ENCODE data around the gene ELP1.
"Not testable (repeated sequence)": the region's sequence is repeated elsewhere in the genome, so short reads cannot be mapped to it uniquely, and the experiment has no call there.

Gene ELP1

GRCh38 chr9:108921200-108921599, 12.7 kb downstream of the ELP1 start:
- DNase-seq, result no peak

GRCh38 chr9:108920401-108920800, 13.5 kb downstream of the ELP1 start:
- DNase-seq, result not testable (repeated sequence)

- no peak for DNase-seq
Observed at GRCh38 chr9:108919517-108919916, 14.4 kb downstream of the ELP1 start.

- no peak for DNase-seq
Observed at GRCh38 chr9:108913391-108913790, 20.5 kb downstream of the ELP1 start.

- no peak for DNase-seq
Observed at GRCh38 chr9:108911820-108912219, 22.1 kb downstream of the ELP1 start.

GRCh38 chr9:108910914-108911313, 23.0 kb downstream of the ELP1 start:
- DNase-seq, result no peak

- DNase-seq, result no peak
Observed at GRCh38 chr9:108910402-108910801, 23.5 kb downstream of the ELP1 start.

- no peak for DNase-seq
Observed at GRCh38 chr9:108905494-108905893, 28.4 kb downstream of the ELP1 start.

GRCh38 chr9:108904161-108904560, 29.8 kb downstream of the ELP1 start:
- DNase-seq, result no peak

GRCh38 chr9:108903420-108904103, 30.4 kb downstream of the ELP1 start:
- DNase-seq, result no peak

- no peak for DNase-seq
Observed at GRCh38 chr9:108900176-108900575, 33.7 kb downstream of the ELP1 start.

- not testable (repeated sequence) for DNase-seq
Observed at GRCh38 chr9:108899023-108899695, 34.8 kb downstream of the ELP1 start.

- no peak for DNase-seq
Observed at GRCh38 chr9:108897324-108898096, 36.4 kb downstream of the ELP1 start.

- no peak for DNase-seq
Observed at GRCh38 chr9:108894225-108894997, 39.5 kb downstream of the ELP1 start.

- no peak for DNase-seq
Observed at GRCh38 chr9:108889649-108890067, 44.3 kb downstream of the ELP1 start.

GRCh38 chr9:108886594-108887271, 47.2 kb downstream of the ELP1 start:
- not testable (repeated sequence) for DNase-seq

GRCh38 chr9:108885643-108886348, 48.1 kb downstream of the ELP1 start:
- DNase-seq, result no peak

GRCh38 chr9:108884701-108885100, 49.2 kb downstream of the ELP1 start:
- no peak for DNase-seq

- DNase-seq, result no peak
Observed at GRCh38 chr9:108883085-108883484, 50.8 kb downstream of the ELP1 start.

- DNase-seq, result no peak
Observed at GRCh38 chr9:108882052-108882888, 51.7 kb downstream of the ELP1 start.

Data from GOT3 (cell line).